Vagina (tissue), 2 donors: Measurements from ENCODE around the gene TCF3.

Source experiments
- CTCF ChIP-seq, 3 experiments: fragments of 450-650 bp in 2 of 3; fragments of 200-600 bp in 1 of 3; sonication (generic) in 1 of 3; IDR thresholded peaks; one replicate each; pipeline ENCODE4 v1.5.1; 2017 to 2019; ENCODE audit warnings: antibody characterized with exemption in 3 of 3, mild to moderate bottlenecking in 2 of 3, moderate library complexity in 2 of 3
- POLR2A ChIP-seq, 2 donors: fragments of 450-650 bp; IDR thresholded peaks; one replicate each; pipeline ENCODE4 v1.6.1; 2017; ENCODE audit warnings: antibody characterized with exemption in 2 of 2, mild to moderate bottlenecking in 2 of 2, moderate library complexity in 2 of 2
- POLR2AphosphoS5 ChIP-seq, 2 donors: sonication (generic); formaldehyde crosslinking; IDR thresholded peaks; one replicate each; pipeline ENCODE4 v1.9.0; 2017; ENCODE audit warnings: antibody characterized with exemption in 2 of 2, mild to moderate bottlenecking in 2 of 2, low read depth in 1 of 2; ENCODE audit not compliant: insufficient read depth in 1 of 2

- no peak for TF ChIP-seq CTCF (IDR thresholded peaks at IDR 0.05)
- no peak for TF ChIP-seq POLR2AphosphoS5 (IDR thresholded peaks at IDR 0.05; ENCODE audit: insufficient read depth in 1 of 2, low read depth in 1 of 2)
- no peak for TF ChIP-seq POLR2A (IDR thresholded peaks at IDR 0.05)
Measured at GRCh38 chr19:1674293-1674679, 21.9 kb upstream of the TCF3 start.
